WTC11 (cell line): ENCODE measurements around the gene TPGS2. TPM values are rescaled to one million over a fixed set of nuclear protein-coding genes. Genes with fewer than 3 reads are reported as not detected.
"Not testable (repeated sequence)": the region's sequence is repeated elsewhere in the genome, so short reads cannot be mapped to it uniquely, and the experiment has no call there.

Source experiments
- ATAC-seq: fragments of 200-7000 bp; cut with Tn5 transposase; 2 replicates; pipeline ENCODE4 v1.10.0; 2021; ENCODE audit warnings: mild to moderate bottlenecking, moderate library complexity
- CTCF ChIA-PET: fragments of 300-600 bp; sonication (Branson Sonifier 250); formaldehyde crosslinking; loops from one replicate; lab custom pipeline; 2021; ENCODE audit warnings: antibody characterized with exemption; lab: Charles Lee
- POLR2A ChIA-PET: fragments of 350-600 bp; sonication (Branson Sonifier 250); formaldehyde crosslinking; loops from one replicate; lab custom pipeline; 2021; ENCODE audit warnings: antibody characterized with exemption; lab: Charles Lee
- DNase-seq: peaks from one replicate; pipeline ENCODE4 v3.0.0; 2021; ENCODE audit warnings: low spot score
- H3K27ac Mint-ChIP-seq: 2 replicates; pipeline ENCODE4 v1.8.0; 2021; ENCODE audit warnings: mixed read lengths
- H3K27me3 Mint-ChIP-seq: 2 replicates; pipeline ENCODE4 v1.8.0; 2021; ENCODE audit warnings: low read depth, mild to moderate bottlenecking, moderate library complexity, mixed read lengths
- H3K36me3 Mint-ChIP-seq: 2 replicates; pipeline ENCODE4 v1.8.0; 2021; ENCODE audit warnings: mixed read lengths
- H3K4me1 Mint-ChIP-seq: 2 replicates; pipeline ENCODE4 v1.8.0; 2022; ENCODE audit warnings: mixed read lengths
- H3K4me3 Mint-ChIP-seq: 2 replicates; pipeline ENCODE4 v1.8.0; 2021; ENCODE audit warnings: mild to moderate bottlenecking, moderate library complexity, mixed read lengths
- H3K9me3 Mint-ChIP-seq: 2 replicates; pipeline ENCODE4 v1.8.0; 2021; ENCODE audit warnings: mixed read lengths
- ATF1 ChIP-seq: sonication (generic); formaldehyde crosslinking; IDR thresholded peaks from 2 replicates; pipeline ENCODE4 v1.8.1; 2023; ENCODE audit warnings: mild to moderate bottlenecking, moderate library complexity, missing genetic modification reagents
- EMX1 ChIP-seq: fragments of 250-450 bp; sonication (Bioruptor Pico); IDR thresholded peaks from 2 replicates; pipeline ENCODE4 v1.8.0; 2021; ENCODE audit warnings: mild to moderate bottlenecking
- ETV6 ChIP-seq: sonication (generic); formaldehyde crosslinking; IDR thresholded peaks from 2 replicates; pipeline ENCODE4 v1.8.1; 2022; ENCODE audit warnings: mild to moderate bottlenecking, missing genetic modification reagents
- GABPB1 ChIP-seq: sonication (generic); formaldehyde crosslinking; IDR thresholded peaks from 2 replicates; pipeline ENCODE4 v1.8.1; 2023; ENCODE audit warnings: mild to moderate bottlenecking, missing genetic modification reagents
- SMAD4 ChIP-seq: sonication (generic); formaldehyde crosslinking; IDR thresholded peaks from 2 replicates; pipeline ENCODE4 v1.8.0; 2022; ENCODE audit warnings: mild to moderate bottlenecking, missing genetic modification reagents
- total RNA-seq: library from RNA; stranded (reverse); gene quantifications from 3 replicates; pipeline ENCODE4 v1.2.3, GENCODE V29; 2021
- TF ChIP-seq, protein P1 (sequence below): fragments of 250-450 bp; sonication (Bioruptor Pico); IDR thresholded peaks from 2 replicates; pipeline ENCODE4 v1.9.0; 2021; ENCODE audit warnings: mild to moderate bottlenecking
- TF ChIP-seq, protein P2 (sequence below): sonication (generic); formaldehyde crosslinking; IDR thresholded peaks from 2 replicates; pipeline ENCODE4 v1.8.1; 2023; ENCODE audit warnings: mild to moderate bottlenecking, missing genetic modification reagents, borderline replicate concordance
- TF ChIP-seq, protein P3 (sequence below): fragments of 250-450 bp; sonication (Bioruptor Pico); IDR thresholded peaks from 2 replicates; pipeline ENCODE4 v1.9.0; 2021; ENCODE audit warnings: mild to moderate bottlenecking, borderline replicate concordance
- TF ChIP-seq, protein P4 (sequence below): sonication (generic); formaldehyde crosslinking; IDR thresholded peaks from 2 replicates; pipeline ENCODE4 v1.8.1; 2023; ENCODE audit warnings: mild to moderate bottlenecking, missing genetic modification reagents

Gene TPGS2
- total RNA-seq, 1 experiment from 2014 or later = 96.9 TPM

DNA sequence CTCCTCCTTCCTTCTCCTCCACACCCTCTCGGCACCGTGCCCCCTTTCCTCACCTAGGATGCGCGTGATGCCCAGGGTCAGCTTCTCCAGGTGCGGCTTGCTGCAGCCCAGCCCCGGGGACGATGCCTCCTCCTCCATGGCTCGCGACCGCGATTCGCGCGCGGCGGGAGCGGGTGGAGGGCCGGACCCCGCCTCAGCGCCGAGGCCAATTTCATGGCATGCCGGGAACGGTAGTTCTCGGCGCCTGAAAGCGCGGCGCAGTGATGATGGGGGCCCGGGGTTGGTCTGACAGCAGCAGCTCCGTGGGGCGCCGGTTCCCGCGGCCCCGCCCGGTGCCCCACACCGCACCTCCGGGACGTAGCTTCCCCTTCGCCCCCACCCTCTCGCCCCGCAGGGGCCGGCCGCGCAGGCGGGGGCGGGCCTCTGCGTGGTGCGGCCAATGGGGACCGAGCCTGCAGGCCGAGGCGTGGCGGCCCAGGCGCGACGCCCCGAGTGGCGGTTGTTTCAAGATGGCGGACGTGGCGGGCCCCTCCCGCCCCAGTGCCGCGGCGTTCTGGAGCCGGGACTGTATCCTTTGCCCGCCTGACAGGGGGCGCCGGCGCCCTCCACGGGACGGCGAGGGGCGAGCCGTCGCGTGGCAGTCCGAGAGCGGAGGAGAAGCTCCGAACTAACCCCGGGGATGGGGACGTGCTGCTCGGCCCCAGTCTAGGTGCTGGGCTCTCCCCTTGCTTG, at the start of gene TPGS2, which contains the start of gene KIAA1328 (continued):
- TF ChIP-seq, protein P1, sequence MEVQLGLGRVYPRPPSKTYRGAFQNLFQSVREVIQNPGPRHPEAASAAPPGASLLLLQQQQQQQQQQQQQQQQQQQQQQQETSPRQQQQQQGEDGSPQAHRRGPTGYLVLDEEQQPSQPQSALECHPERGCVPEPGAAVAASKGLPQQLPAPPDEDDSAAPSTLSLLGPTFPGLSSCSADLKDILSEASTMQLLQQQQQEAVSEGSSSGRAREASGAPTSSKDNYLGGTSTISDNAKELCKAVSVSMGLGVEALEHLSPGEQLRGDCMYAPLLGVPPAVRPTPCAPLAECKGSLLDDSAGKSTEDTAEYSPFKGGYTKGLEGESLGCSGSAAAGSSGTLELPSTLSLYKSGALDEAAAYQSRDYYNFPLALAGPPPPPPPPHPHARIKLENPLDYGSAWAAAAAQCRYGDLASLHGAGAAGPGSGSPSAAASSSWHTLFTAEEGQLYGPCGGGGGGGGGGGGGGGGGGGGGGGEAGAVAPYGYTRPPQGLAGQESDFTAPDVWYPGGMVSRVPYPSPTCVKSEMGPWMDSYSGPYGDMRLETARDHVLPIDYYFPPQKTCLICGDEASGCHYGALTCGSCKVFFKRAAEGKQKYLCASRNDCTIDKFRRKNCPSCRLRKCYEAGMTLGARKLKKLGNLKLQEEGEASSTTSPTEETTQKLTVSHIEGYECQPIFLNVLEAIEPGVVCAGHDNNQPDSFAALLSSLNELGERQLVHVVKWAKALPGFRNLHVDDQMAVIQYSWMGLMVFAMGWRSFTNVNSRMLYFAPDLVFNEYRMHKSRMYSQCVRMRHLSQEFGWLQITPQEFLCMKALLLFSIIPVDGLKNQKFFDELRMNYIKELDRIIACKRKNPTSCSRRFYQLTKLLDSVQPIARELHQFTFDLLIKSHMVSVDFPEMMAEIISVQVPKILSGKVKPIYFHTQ (CRISPR knock-in tag) = 0 out of 2 replicates have a peak, but pooled peaks have one; percentile 12
- TF ChIP-seq, protein P2, sequence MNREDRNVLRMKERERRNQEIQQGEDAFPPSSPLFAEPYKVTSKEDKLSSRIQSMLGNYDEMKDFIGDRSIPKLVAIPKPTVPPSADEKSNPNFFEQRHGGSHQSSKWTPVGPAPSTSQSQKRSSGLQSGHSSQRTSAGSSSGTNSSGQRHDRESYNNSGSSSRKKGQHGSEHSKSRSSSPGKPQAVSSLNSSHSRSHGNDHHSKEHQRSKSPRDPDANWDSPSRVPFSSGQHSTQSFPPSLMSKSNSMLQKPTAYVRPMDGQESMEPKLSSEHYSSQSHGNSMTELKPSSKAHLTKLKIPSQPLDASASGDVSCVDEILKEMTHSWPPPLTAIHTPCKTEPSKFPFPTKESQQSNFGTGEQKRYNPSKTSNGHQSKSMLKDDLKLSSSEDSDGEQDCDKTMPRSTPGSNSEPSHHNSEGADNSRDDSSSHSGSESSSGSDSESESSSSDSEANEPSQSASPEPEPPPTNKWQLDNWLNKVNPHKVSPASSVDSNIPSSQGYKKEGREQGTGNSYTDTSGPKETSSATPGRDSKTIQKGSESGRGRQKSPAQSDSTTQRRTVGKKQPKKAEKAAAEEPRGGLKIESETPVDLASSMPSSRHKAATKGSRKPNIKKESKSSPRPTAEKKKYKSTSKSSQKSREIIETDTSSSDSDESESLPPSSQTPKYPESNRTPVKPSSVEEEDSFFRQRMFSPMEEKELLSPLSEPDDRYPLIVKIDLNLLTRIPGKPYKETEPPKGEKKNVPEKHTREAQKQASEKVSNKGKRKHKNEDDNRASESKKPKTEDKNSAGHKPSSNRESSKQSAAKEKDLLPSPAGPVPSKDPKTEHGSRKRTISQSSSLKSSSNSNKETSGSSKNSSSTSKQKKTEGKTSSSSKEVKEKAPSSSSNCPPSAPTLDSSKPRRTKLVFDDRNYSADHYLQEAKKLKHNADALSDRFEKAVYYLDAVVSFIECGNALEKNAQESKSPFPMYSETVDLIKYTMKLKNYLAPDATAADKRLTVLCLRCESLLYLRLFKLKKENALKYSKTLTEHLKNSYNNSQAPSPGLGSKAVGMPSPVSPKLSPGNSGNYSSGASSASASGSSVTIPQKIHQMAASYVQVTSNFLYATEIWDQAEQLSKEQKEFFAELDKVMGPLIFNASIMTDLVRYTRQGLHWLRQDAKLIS (CRISPR knock-in tag) = peak; percentile 43; the same call in 1 of the 2 replicates
- TF ChIP-seq, protein P3, sequence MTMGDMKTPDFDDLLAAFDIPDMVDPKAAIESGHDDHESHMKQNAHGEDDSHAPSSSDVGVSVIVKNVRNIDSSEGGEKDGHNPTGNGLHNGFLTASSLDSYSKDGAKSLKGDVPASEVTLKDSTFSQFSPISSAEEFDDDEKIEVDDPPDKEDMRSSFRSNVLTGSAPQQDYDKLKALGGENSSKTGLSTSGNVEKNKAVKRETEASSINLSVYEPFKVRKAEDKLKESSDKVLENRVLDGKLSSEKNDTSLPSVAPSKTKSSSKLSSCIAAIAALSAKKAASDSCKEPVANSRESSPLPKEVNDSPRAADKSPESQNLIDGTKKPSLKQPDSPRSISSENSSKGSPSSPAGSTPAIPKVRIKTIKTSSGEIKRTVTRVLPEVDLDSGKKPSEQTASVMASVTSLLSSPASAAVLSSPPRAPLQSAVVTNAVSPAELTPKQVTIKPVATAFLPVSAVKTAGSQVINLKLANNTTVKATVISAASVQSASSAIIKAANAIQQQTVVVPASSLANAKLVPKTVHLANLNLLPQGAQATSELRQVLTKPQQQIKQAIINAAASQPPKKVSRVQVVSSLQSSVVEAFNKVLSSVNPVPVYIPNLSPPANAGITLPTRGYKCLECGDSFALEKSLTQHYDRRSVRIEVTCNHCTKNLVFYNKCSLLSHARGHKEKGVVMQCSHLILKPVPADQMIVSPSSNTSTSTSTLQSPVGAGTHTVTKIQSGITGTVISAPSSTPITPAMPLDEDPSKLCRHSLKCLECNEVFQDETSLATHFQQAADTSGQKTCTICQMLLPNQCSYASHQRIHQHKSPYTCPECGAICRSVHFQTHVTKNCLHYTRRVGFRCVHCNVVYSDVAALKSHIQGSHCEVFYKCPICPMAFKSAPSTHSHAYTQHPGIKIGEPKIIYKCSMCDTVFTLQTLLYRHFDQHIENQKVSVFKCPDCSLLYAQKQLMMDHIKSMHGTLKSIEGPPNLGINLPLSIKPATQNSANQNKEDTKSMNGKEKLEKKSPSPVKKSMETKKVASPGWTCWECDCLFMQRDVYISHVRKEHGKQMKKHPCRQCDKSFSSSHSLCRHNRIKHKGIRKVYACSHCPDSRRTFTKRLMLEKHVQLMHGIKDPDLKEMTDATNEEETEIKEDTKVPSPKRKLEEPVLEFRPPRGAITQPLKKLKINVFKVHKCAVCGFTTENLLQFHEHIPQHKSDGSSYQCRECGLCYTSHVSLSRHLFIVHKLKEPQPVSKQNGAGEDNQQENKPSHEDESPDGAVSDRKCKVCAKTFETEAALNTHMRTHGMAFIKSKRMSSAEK (CRISPR knock-in tag) = peak; percentile 88; the same call in 1 of the 2 replicates
- peak; percentile 52 for TF ChIP-seq GABPB1 (CRISPR knock-in tag)

DNA sequence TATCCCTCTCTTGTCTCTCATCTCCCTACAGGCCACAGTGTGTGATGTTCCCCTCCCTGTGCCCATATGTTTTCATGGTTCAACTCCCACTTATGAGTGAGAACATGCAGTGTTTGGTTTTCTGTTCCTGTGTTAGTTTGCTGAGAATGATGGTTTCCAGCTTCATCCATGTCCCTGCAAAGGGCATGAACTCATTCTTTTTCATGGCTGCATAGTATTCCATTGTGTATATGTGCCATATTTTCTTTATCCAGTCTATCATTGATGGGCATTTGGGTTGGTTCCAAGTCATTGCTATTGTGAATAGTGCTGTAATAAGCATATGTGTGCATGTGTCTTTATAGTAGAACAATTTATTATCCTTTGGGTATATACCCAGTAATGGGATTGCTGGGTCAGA, 45.0 kb upstream of the TPGS2 start:
- H3K27me3 Mint-ChIP-seq, DNase-seq, POLR2A ChIA-PET, ATAC-seq, H3K27ac Mint-ChIP-seq, H3K4me3 Mint-ChIP-seq, CTCF ChIA-PET: not testable (repeated sequence)
- Mint-ChIP-seq H3K9me3 (peaks cover 18% of the 10 kb centered on the region), H3K4me1 (peaks cover 13% of the 10 kb centered on the region), H3K36me3 (peaks cover 18% of the 10 kb centered on the region; the same call in 1 of the 2 replicates)

DNA sequence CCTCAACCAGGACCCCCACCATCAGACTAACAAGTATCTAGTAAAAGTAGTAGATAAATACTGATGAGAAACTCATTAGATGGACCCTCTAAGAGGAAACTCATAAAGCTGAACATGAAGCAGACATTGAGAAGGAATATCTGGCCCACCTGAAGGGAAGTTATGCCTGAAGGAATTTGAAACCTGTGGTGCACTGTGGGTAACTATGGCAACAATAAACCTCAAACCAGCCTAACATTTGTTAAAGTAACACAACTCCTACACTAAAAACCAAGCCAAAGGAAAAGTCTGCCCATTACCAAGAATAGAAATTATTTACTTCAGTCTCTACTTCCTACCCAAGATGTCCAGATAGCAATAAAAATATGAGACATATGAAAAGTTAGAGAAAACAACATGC, 43.5 kb upstream of the TPGS2 start:
- H3K9me3 Mint-ChIP-seq = peaks cover 18% of the 10 kb centered on the region
- H3K27ac Mint-ChIP-seq = no peak overlapping the region
- POLR2A ChIA-PET = no interaction called here
- TF ChIP-seq, protein P4, sequence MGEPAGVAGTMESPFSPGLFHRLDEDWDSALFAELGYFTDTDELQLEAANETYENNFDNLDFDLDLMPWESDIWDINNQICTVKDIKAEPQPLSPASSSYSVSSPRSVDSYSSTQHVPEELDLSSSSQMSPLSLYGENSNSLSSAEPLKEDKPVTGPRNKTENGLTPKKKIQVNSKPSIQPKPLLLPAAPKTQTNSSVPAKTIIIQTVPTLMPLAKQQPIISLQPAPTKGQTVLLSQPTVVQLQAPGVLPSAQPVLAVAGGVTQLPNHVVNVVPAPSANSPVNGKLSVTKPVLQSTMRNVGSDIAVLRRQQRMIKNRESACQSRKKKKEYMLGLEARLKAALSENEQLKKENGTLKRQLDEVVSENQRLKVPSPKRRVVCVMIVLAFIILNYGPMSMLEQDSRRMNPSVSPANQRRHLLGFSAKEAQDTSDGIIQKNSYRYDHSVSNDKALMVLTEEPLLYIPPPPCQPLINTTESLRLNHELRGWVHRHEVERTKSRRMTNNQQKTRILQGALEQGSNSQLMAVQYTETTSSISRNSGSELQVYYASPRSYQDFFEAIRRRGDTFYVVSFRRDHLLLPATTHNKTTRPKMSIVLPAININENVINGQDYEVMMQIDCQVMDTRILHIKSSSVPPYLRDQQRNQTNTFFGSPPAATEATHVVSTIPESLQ = no peak
- TF ChIP-seq ETV6 (no peak), ATF1 (CRISPR knock-in tag) (no peak), EMX1 (no peak), SMAD4 (CRISPR knock-in tag) (no peak)
- no peak overlapping the region for H3K4me3 Mint-ChIP-seq
- no peaks in the 10 kb centered on the region for H3K27me3 Mint-ChIP-seq
- H3K4me1 Mint-ChIP-seq = peaks cover 13% of the 10 kb centered on the region
- peaks cover 18% of the 10 kb centered on the region; the same call in 1 of the 2 replicates for H3K36me3 Mint-ChIP-seq
- ATAC-seq (no peak; the same call in 1 of the 2 replicates), DNase-seq (no peak)
- CTCF ChIA-PET = no interaction called here
